Liver (tissue), 9 donors: ENCODE data around the gene DCT. TPM values are rescaled to one million over a fixed set of nuclear protein-coding genes. Genes with fewer than 3 reads are reported as not detected.

ENCODE experiments used
- DNase-seq: peaks from one replicate; pipeline ENCODE4 v3.0.0-alpha.2; 2017; ENCODE audit warnings: low spot score
- H3K27ac ChIP-seq, 2 donors: one replicate each; pipeline ENCODE4 v1.7.0; 2013; ENCODE audit warnings: inconsistent platforms in 2 of 2, low read length in 2 of 2, control low read depth in 1 of 2, low read depth in 1 of 2, mild to moderate bottlenecking in 1 of 2
- H3K27me3 ChIP-seq, 4 donors: one replicate each; pipeline versions ENCODE4 v1.6.1 to v1.7.0; 2013; ENCODE audit warnings: low read length in 3 of 4, inconsistent platforms in 1 of 4, mild to moderate bottlenecking in 1 of 4, moderate library complexity in 1 of 4; ENCODE audit not compliant: control insufficient read depth in 4 of 4, insufficient read depth in 4 of 4
- H3K36me3 ChIP-seq, 4 donors: one replicate each; pipeline versions ENCODE4 v1.6.1 to v1.7.0; 2013; ENCODE audit warnings: low read length in 3 of 4, mild to moderate bottlenecking in 3 of 4, low read depth in 1 of 4, moderate library complexity in 1 of 4; ENCODE audit not compliant: control insufficient read depth in 4 of 4, insufficient read depth in 3 of 4
- H3K4me1 ChIP-seq, 4 donors: one replicate each; pipeline versions ENCODE4 v1.6.1 to v1.7.0; 2013; ENCODE audit warnings: low read length in 3 of 4, mild to moderate bottlenecking in 3 of 4, moderate library complexity in 1 of 4; ENCODE audit not compliant: control insufficient read depth in 4 of 4, insufficient read depth in 4 of 4
- H3K4me3 ChIP-seq, 3 donors: one replicate each; pipeline versions ENCODE4 v1.6.1 to v1.7.0; 2013; ENCODE audit warnings: low read length in 3 of 3, control low read depth in 1 of 3, low read depth in 1 of 3, mild to moderate bottlenecking in 1 of 3
- H3K9ac ChIP-seq, 2 donors: one replicate each; pipeline ENCODE4 v1.7.0; 2013; ENCODE audit warnings: low read length in 2 of 2, mild to moderate bottlenecking in 2 of 2, moderate library complexity in 2 of 2, control low read depth in 1 of 2, low read depth in 1 of 2
- H3K9me3 ChIP-seq, 4 donors: one replicate each; pipeline versions ENCODE4 v1.6.1 to v1.7.0; 2013; ENCODE audit warnings: low read length in 3 of 4; ENCODE audit not compliant: control insufficient read depth in 4 of 4
- RAD21 ChIP-seq, 2 donors: IDR thresholded peaks; 2 replicates each; pipeline ENCODE4 v1.6.1; 2016; ENCODE audit warnings: antibody characterized with exemption in 2 of 2, mild to moderate bottlenecking in 2 of 2
- SP1 ChIP-seq: IDR thresholded peaks from 2 replicates; pipeline ENCODE4 v1.6.1; 2018; ENCODE audit warnings: antibody characterized with exemption, mild to moderate bottlenecking
- TAF1 ChIP-seq: conservative IDR thresholded peaks from 2 replicates; pipeline ENCODE4 v1.6.1; 2016; ENCODE audit warnings: antibody characterized with exemption, mild to moderate bottlenecking
- YY1 ChIP-seq: IDR thresholded peaks from 2 replicates; pipeline ENCODE4 v1.6.1; 2016; ENCODE audit warnings: antibody characterized with exemption, mild to moderate bottlenecking
- WGBS: extraction: QIAGEN DNeasy Blood & Tissue Kit; methylation state at CpG from one replicate; pipeline ENCODE4 v1.1.7; 2013; 5-methylcytosine and 5-hydroxymethylcytosine counted together
- polyA plus RNA-seq, 2 donors: library from polyadenylated mRNA; stranded (reverse) in 1 of 2; unstranded in 1 of 2; fragments of 200-250 nt in 1 of 2; fragments of >200 nt in 1 of 2; fragmentation: Nextera tagmentation in 1 of 2; extraction: Ambion mirVana in 1 of 2; gene quantifications; one replicate each; pipeline versions ENCODE4 v1.2.1 to v1.2.3, GENCODE V29; 2013 to 2015
- total RNA-seq, 2 donors: library from RNA; depleted of rRNA; stranded (reverse); fragments of >200 nt; gene quantifications; one replicate each; pipeline ENCODE4 v1.2.3, GENCODE V29; 2014
- TF ChIP-seq, protein P1 (sequence below): IDR thresholded peaks from 2 replicates; pipeline ENCODE4 v1.6.1; 2016; ENCODE audit warnings: antibody characterized with exemption
- TF ChIP-seq, protein P2 (sequence below): IDR thresholded peaks from 2 replicates; pipeline ENCODE4 v1.6.1; 2016; ENCODE audit warnings: antibody characterized with exemption, mild to moderate bottlenecking
- TF ChIP-seq, protein P3 (sequence below): fragments of 150-350 bp; IDR thresholded peaks from 2 replicates; pipeline ENCODE4 v1.5.1; 2017; ENCODE audit warnings: improper control_type of control experiment, low read depth, low read length; ENCODE audit not compliant: missing input control
- donor health status: healthy.
- donor health status: healthy.
- donor health status: healthy.
- donor health status: healthy.
- donor health status: healthy.

Gene DCT
- total and polyA plus RNA-seq, 4 donors, result 0.08 to 0.19 TPM; not detected in 2

DNA sequence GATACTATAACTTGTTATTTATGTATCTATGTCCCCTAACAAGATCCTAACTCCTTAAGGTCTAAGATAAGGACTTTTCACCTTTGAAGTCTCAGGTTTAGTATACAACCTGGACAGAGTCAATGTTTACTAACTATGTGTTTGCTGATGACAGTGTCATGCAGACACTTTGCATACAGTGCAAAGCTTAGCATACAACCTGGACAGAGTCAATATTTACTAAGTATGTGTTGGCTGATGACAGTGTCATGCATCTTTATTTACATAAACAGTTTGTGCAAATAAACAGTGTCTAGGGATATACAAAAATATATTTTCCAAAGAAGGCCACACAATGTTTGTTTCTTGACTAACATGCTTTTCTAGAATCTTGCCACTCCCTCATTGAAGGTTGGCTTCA, 34.7 kb downstream of the DCT start:
- Histone ChIP-seq H3K27me3 (no peaks in the 10 kb centered on the region), H3K27ac (no peak overlapping the region), H3K4me1 (no peaks in the 10 kb centered on the region), H3K9ac (no peak overlapping the region), H3K36me3 (no peaks in the 10 kb centered on the region), H3K4me3 (no peak overlapping the region), H3K9me3 (peaks cover 0 to 5% (median 2%) of the 10 kb centered on the region in 4 donors)
- TF ChIP-seq, protein P1, sequence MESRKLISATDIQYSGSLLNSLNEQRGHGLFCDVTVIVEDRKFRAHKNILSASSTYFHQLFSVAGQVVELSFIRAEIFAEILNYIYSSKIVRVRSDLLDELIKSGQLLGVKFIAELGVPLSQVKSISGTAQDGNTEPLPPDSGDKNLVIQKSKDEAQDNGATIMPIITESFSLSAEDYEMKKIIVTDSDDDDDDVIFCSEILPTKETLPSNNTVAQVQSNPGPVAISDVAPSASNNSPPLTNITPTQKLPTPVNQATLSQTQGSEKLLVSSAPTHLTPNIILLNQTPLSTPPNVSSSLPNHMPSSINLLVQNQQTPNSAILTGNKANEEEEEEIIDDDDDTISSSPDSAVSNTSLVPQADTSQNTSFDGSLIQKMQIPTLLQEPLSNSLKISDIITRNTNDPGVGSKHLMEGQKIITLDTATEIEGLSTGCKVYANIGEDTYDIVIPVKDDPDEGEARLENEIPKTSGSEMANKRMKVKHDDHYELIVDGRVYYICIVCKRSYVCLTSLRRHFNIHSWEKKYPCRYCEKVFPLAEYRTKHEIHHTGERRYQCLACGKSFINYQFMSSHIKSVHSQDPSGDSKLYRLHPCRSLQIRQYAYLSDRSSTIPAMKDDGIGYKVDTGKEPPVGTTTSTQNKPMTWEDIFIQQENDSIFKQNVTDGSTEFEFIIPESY, result no peak
- TF ChIP-seq, protein P2, sequence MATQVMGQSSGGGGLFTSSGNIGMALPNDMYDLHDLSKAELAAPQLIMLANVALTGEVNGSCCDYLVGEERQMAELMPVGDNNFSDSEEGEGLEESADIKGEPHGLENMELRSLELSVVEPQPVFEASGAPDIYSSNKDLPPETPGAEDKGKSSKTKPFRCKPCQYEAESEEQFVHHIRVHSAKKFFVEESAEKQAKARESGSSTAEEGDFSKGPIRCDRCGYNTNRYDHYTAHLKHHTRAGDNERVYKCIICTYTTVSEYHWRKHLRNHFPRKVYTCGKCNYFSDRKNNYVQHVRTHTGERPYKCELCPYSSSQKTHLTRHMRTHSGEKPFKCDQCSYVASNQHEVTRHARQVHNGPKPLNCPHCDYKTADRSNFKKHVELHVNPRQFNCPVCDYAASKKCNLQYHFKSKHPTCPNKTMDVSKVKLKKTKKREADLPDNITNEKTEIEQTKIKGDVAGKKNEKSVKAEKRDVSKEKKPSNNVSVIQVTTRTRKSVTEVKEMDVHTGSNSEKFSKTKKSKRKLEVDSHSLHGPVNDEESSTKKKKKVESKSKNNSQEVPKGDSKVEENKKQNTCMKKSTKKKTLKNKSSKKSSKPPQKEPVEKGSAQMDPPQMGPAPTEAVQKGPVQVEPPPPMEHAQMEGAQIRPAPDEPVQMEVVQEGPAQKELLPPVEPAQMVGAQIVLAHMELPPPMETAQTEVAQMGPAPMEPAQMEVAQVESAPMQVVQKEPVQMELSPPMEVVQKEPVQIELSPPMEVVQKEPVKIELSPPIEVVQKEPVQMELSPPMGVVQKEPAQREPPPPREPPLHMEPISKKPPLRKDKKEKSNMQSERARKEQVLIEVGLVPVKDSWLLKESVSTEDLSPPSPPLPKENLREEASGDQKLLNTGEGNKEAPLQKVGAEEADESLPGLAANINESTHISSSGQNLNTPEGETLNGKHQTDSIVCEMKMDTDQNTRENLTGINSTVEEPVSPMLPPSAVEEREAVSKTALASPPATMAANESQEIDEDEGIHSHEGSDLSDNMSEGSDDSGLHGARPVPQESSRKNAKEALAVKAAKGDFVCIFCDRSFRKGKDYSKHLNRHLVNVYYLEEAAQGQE, result no peak
- TF ChIP-seq TAF1 (no peak), YY1 (no peak), SP1 (no peak)
- DNase-seq, result no peak

DNA sequence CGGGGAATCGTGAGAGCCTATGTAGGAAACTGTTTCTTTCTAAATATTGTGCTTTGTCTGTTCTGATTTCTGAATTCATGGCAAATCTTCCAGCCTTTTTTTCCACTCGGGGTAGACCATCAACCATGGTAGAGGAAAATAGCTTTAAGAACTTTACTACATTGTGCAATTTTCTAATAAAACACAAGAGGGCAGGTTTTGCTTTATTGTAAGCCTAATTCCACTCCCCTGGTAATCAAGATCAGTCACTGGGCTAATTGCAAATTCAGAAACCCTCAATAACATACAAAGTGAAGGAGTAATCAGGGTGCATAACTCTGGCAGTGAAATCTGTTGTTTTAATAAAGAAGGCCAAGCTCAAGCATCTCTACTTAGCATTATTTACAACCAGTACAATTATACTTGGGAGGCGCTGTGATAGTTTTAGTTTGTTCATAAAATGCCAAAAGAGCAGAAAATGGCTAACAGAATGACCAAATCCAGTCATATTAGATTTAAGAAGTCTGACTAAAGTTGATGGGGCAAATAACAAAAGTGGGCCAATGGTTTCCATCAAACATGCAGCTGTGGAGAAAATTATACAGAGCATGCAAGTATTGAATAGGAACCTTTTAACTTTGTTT, 43.8 kb downstream of the DCT start:
- no peaks in the 10 kb centered on the region for H3K4me1 ChIP-seq
- H3K9me3 ChIP-seq, result no peaks in the 10 kb centered on the region
- WGBS, result 38% methylated on average over 4 of the region's 4 CpGs
- no peak for DNase-seq
- no peaks in the 10 kb centered on the region for H3K27me3 ChIP-seq
- TF ChIP-seq, protein P2, result no peak
- peak; percentile 92 to 94 for TF ChIP-seq RAD21 (IDR thresholded peaks at IDR 0.05)
- TF ChIP-seq, protein P3, sequence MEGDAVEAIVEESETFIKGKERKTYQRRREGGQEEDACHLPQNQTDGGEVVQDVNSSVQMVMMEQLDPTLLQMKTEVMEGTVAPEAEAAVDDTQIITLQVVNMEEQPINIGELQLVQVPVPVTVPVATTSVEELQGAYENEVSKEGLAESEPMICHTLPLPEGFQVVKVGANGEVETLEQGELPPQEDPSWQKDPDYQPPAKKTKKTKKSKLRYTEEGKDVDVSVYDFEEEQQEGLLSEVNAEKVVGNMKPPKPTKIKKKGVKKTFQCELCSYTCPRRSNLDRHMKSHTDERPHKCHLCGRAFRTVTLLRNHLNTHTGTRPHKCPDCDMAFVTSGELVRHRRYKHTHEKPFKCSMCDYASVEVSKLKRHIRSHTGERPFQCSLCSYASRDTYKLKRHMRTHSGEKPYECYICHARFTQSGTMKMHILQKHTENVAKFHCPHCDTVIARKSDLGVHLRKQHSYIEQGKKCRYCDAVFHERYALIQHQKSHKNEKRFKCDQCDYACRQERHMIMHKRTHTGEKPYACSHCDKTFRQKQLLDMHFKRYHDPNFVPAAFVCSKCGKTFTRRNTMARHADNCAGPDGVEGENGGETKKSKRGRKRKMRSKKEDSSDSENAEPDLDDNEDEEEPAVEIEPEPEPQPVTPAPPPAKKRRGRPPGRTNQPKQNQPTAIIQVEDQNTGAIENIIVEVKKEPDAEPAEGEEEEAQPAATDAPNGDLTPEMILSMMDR, result peak; percentile 68
- no peak overlapping the region for H3K27ac ChIP-seq
- no peak overlapping the region for H3K9ac ChIP-seq
- H3K4me3 ChIP-seq, result no peak overlapping the region
- no peaks in the 10 kb centered on the region for H3K36me3 ChIP-seq
